K562 (cell line): ENCODE results near the gene LRRK1.
A peak's percentile ranks its signal among the peaks of the same experiment; 100 is the strongest.

Source experiments
- JUNB ChIP-seq: fragments of 450-650 bp; formaldehyde crosslinking; conservative IDR thresholded peaks from 2 replicates; pipeline ENCODE4 v1.4.0; 2020; ENCODE audit warnings: mild to moderate bottlenecking
- MAZ ChIP-seq, 2 experiments: fragments of 450-650 bp in 1 of 2; sonication (generic) in 1 of 2; formaldehyde crosslinking; IDR thresholded peaks in 1 of 2; conservative IDR thresholded peaks in 1 of 2; 2 replicates each; pipeline versions ENCODE4 v1.4.0 to v1.5.0; 2020; ENCODE audit warnings: mild to moderate bottlenecking in 1 of 2, missing genetic modification reagents in 1 of 2
- POLR2A ChIP-seq: fragments of 450-650 bp; conservative IDR thresholded peaks from 2 replicates; pipeline ENCODE4 v1.6.1; 2016
- SREBF2 ChIP-seq: sonication (generic); formaldehyde crosslinking; IDR thresholded peaks from 2 replicates; pipeline ENCODE4 v1.4.0; 2020; ENCODE audit warnings: mild to moderate bottlenecking, missing genetic modification reagents
- ZFP36 ChIP-seq: fragments of 150-350 bp; IDR thresholded peaks from 2 replicates; pipeline ENCODE4 v1.6.1; 2018; ENCODE audit warnings: low read length, low read depth; ENCODE audit not compliant: partially characterized antibody
- TF ChIP-seq, protein P1 (sequence below): fragments of 250-450 bp; sonication (Bioruptor Pico); IDR thresholded peaks from 2 replicates; pipeline ENCODE4 v1.4.0; 2020; ENCODE audit warnings: mild to moderate bottlenecking, moderate library complexity
- TF ChIP-seq, protein P2 (sequence below), 3 experiments: IDR thresholded peaks in 2 of 3; conservative IDR thresholded peaks in 1 of 3; 2 replicates each; pipeline ENCODE4 v1.5.1; 2011 to 2012; ENCODE audit warnings: low read length in 3 of 3, mild to moderate bottlenecking in 3 of 3, control low read depth in 2 of 3, improper control_type of control experiment in 1 of 3, inconsistent platforms in 1 of 3, low read depth in 1 of 3, mixed read lengths in 1 of 3, moderate library complexity in 1 of 3; ENCODE audit not compliant: insufficient read depth in 2 of 3
- TF ChIP-seq, protein P3 (sequence below): fragments of 150-350 bp; conservative IDR thresholded peaks from 2 replicates; pipeline ENCODE4 v1.6.1; 2014; ENCODE audit warnings: low read length
- TF ChIP-seq, protein P4 (sequence below), 2 experiments: fragments of 450-650 bp in 1 of 2; sonication (generic) in 1 of 2; formaldehyde crosslinking in 1 of 2; IDR thresholded peaks; 2 replicates each; pipeline versions ENCODE4 v1.7.1 to v1.9.0; 2016 to 2022; ENCODE audit warnings: inconsistent platforms in 1 of 2, mild to moderate bottlenecking in 1 of 2, missing genetic modification reagents in 1 of 2

DNA sequence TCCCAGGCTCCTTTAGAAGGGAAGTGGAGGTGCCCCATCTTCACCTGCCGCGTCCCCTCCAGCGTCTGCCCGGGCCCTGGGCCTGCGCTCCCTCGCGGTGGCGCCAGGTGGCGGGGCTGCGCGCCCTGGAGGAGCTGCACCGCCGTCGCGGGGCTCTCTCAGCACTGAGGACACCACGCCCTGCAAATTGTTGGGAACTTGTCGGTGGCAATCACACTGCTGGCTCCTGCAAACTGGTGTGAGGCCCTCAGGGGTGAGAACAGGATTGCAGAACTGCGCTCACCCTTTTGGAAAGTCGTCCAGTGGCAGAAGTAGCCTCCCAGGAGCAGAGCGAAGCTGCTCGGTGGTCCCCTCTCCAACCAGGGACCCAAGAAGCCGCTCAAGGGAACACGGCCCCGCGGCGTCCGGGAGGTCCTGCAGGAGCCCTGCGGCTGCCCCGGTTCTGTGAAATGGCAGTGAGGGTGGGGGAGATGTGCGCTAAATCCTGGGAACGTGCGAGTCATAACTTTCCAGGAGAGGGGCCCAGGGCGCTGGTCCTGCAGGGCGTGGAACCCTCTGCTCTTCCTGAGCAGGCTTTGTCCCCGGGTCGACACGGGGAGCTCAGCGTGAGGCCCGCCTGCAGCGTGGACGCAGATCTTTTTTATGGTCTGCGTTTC lies 995 bp upstream of the LRRK1 start:
- TF ChIP-seq POLR2A, result no peak
- TF ChIP-seq, protein P1, sequence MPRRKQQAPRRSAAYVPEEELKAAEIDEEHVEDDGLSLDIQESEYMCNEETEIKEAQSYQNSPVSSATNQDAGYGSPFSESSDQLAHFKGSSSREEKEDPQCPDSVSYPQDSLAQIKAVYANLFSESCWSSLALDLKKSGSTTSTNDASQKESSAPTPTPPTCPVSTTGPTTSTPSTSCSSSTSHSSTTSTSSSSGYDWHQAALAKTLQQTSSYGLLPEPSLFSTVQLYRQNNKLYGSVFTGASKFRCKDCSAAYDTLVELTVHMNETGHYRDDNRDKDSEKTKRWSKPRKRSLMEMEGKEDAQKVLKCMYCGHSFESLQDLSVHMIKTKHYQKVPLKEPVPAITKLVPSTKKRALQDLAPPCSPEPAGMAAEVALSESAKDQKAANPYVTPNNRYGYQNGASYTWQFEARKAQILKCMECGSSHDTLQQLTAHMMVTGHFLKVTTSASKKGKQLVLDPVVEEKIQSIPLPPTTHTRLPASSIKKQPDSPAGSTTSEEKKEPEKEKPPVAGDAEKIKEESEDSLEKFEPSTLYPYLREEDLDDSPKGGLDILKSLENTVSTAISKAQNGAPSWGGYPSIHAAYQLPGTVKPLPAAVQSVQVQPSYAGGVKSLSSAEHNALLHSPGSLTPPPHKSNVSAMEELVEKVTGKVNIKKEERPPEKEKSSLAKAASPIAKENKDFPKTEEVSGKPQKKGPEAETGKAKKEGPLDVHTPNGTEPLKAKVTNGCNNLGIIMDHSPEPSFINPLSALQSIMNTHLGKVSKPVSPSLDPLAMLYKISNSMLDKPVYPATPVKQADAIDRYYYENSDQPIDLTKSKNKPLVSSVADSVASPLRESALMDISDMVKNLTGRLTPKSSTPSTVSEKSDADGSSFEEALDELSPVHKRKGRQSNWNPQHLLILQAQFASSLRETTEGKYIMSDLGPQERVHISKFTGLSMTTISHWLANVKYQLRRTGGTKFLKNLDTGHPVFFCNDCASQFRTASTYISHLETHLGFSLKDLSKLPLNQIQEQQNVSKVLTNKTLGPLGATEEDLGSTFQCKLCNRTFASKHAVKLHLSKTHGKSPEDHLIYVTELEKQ (CRISPR knock-in tag), result no peak
- TF ChIP-seq, protein P2, sequence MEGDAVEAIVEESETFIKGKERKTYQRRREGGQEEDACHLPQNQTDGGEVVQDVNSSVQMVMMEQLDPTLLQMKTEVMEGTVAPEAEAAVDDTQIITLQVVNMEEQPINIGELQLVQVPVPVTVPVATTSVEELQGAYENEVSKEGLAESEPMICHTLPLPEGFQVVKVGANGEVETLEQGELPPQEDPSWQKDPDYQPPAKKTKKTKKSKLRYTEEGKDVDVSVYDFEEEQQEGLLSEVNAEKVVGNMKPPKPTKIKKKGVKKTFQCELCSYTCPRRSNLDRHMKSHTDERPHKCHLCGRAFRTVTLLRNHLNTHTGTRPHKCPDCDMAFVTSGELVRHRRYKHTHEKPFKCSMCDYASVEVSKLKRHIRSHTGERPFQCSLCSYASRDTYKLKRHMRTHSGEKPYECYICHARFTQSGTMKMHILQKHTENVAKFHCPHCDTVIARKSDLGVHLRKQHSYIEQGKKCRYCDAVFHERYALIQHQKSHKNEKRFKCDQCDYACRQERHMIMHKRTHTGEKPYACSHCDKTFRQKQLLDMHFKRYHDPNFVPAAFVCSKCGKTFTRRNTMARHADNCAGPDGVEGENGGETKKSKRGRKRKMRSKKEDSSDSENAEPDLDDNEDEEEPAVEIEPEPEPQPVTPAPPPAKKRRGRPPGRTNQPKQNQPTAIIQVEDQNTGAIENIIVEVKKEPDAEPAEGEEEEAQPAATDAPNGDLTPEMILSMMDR (IDR thresholded peaks at IDR 0.05 in 2 of 3, conservative IDR thresholded peaks at IDR 0.05 in 1 of 3; ENCODE audit: insufficient read depth in 2 of 3, low read depth in 1 of 3, low read length in 3 of 3), result peak; percentile 85 to 97 (median 85)
- no peak for TF ChIP-seq SREBF2 (CRISPR knock-in tag)
- TF ChIP-seq MAZ (CRISPR knock-in tag; conservative IDR thresholded peaks at IDR 0.05 in 1 of 2, IDR thresholded peaks at IDR 0.05 in 1 of 2), result peak in 1 of 2 experiments; percentile 59; a peak in 1 of 4 replicates
- TF ChIP-seq ZFP36, result no peak
- TF ChIP-seq, protein P3, sequence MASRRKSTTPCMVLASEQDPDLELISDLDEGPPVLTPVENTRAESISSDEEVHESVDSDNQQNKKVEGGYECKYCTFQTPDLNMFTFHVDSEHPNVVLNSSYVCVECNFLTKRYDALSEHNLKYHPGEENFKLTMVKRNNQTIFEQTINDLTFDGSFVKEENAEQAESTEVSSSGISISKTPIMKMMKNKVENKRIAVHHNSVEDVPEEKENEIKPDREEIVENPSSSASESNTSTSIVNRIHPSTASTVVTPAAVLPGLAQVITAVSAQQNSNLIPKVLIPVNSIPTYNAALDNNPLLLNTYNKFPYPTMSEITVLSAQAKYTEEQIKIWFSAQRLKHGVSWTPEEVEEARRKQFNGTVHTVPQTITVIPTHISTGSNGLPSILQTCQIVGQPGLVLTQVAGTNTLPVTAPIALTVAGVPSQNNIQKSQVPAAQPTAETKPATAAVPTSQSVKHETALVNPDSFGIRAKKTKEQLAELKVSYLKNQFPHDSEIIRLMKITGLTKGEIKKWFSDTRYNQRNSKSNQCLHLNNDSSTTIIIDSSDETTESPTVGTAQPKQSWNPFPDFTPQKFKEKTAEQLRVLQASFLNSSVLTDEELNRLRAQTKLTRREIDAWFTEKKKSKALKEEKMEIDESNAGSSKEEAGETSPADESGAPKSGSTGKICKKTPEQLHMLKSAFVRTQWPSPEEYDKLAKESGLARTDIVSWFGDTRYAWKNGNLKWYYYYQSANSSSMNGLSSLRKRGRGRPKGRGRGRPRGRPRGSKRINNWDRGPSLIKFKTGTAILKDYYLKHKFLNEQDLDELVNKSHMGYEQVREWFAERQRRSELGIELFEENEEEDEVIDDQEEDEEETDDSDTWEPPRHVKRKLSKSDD, result no peak
- no peak for TF ChIP-seq JUNB
- TF ChIP-seq, protein P4, sequence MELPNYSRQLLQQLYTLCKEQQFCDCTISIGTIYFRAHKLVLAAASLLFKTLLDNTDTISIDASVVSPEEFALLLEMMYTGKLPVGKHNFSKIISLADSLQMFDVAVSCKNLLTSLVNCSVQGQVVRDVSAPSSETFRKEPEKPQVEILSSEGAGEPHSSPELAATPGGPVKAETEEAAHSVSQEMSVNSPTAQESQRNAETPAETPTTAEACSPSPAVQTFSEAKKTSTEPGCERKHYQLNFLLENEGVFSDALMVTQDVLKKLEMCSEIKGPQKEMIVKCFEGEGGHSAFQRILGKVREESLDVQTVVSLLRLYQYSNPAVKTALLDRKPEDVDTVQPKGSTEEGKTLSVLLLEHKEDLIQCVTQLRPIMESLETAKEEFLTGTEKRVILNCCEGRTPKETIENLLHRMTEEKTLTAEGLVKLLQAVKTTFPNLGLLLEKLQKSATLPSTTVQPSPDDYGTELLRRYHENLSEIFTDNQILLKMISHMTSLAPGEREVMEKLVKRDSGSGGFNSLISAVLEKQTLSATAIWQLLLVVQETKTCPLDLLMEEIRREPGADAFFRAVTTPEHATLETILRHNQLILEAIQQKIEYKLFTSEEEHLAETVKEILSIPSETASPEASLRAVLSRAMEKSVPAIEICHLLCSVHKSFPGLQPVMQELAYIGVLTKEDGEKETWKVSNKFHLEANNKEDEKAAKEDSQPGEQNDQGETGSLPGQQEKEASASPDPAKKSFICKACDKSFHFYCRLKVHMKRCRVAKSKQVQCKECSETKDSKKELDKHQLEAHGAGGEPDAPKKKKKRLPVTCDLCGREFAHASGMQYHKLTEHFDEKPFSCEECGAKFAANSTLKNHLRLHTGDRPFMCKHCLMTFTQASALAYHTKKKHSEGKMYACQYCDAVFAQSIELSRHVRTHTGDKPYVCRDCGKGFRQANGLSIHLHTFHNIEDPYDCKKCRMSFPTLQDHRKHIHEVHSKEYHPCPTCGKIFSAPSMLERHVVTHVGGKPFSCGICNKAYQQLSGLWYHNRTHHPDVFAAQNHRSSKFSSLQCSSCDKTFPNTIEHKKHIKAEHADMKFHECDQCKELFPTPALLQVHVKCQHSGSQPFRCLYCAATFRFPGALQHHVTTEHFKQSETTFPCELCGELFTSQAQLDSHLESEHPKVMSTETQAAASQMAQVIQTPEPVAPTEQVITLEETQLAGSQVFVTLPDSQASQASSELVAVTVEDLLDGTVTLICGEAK (IDR thresholded peaks at IDR 0.05), result no peak
- TF ChIP-seq, protein P4 (CRISPR knock-in tag; IDR thresholded peaks at IDR 0.05), result no peak
